ENCODE data around the gene IQSEC1. TPM values are rescaled to one million over a fixed set of nuclear protein-coding genes. Genes with fewer than 3 reads are reported as not detected.

The IQSEC1 gene
- total and polyA plus RNA-seq, 2 experiments from 2014 or later: 8.0 to 51.9 TPM

GRCh38 chr3:13119471-13120220, 46.4 kb upstream of the IQSEC1 start:
- Histone ChIP-seq H2AFZ (no peak overlapping the region), H4K20me1 (replicated peaks; ENCODE audit: insufficient read depth) (no peaks in the 10 kb centered on the region), H3K79me2 (replicated peaks; ENCODE audit: insufficient read depth) (no peaks in the 10 kb centered on the region), H3K4me3 (no peak overlapping the region), H3K36me3 (ENCODE audit: insufficient read depth) (no peaks in the 10 kb centered on the region), H3K27me3 (ENCODE audit: insufficient read depth) (no peaks in the 10 kb centered on the region), H3F3A (replicated peaks; ENCODE audit: low read depth) (no peaks in the 10 kb centered on the region), H3K9me2 (ENCODE audit: insufficient read depth) (no peaks in the 10 kb centered on the region), H3K27ac (ENCODE audit: low read depth) (no peak overlapping the region), H3K4me2 (no peak overlapping the region), H3K4me1 (ENCODE audit: insufficient read depth) (no peaks in the 10 kb centered on the region)
- no peak overlapping the region for H3K27ac Mint-ChIP-seq
- peaks cover 8% of the 10 kb centered on the region for H3K27me3 Mint-ChIP-seq (ENCODE audit: insufficient read depth, low read depth, poor library complexity)
- H3K4me1 Mint-ChIP-seq: peaks cover 7% of the 10 kb centered on the region
- TF ChIP-seq ETS1 (IDR thresholded peaks at IDR 0.05) (no peak), ZNF331 (CRISPR knock-in tag; IDR thresholded peaks at IDR 0.05; ENCODE audit: low read depth) (no peak), POLR2AphosphoS5 (IDR thresholded peaks at IDR 0.05; ENCODE audit: low read depth) (no peak), CREB1 (CRISPR knock-in tag; IDR thresholded peaks at IDR 0.05; ENCODE audit: low read depth) (no peak), EZH2 (IDR thresholded peaks at IDR 0.05; ENCODE audit: low read depth, unreplicated experiment) (no peak), ZNF462 (CRISPR knock-in tag; IDR thresholded peaks at IDR 0.05) (no peak), JUNB (IDR thresholded peaks at IDR 0.05; ENCODE audit: unreplicated experiment) (no peak), ZNF114 (CRISPR knock-in tag; IDR thresholded peaks at IDR 0.05) (no peak), EZH2phosphoT487 (IDR thresholded peaks at IDR 0.05; ENCODE audit: unreplicated experiment) (no peak), NANOG (IDR thresholded peaks at IDR 0.05; ENCODE audit: borderline replicate concordance) (no peak), CTCF (conservative IDR thresholded peaks at IDR 0.05; ENCODE audit: low read depth in 2 of 2) (no peak), STAT1 (IDR thresholded peaks at IDR 0.05; ENCODE audit: unreplicated experiment) (no peak)
- H3K4me3 Mint-ChIP-seq: no peak overlapping the region
- DNase-seq (ENCODE audit: low spot score) (no peak), ATAC-seq (no peak)
- H3K36me3 Mint-ChIP-seq (ENCODE audit: low read depth): no peaks in the 10 kb centered on the region
- no peaks in the 10 kb centered on the region for H3K9me3 Mint-ChIP-seq
